ENCODE results near the gene PRSS3. TPM values are rescaled to one million over a fixed set of nuclear protein-coding genes. Genes with fewer than 3 reads are reported as not detected.
"Not testable (repeated sequence)": the region's sequence is repeated elsewhere in the genome, so short reads cannot be mapped to it uniquely, and the experiment has no call there.

The PRSS3 gene
- total and polyA plus RNA-seq, 10 donors, result 0.09 to 0.42 TPM; not detected in 8

DNA sequence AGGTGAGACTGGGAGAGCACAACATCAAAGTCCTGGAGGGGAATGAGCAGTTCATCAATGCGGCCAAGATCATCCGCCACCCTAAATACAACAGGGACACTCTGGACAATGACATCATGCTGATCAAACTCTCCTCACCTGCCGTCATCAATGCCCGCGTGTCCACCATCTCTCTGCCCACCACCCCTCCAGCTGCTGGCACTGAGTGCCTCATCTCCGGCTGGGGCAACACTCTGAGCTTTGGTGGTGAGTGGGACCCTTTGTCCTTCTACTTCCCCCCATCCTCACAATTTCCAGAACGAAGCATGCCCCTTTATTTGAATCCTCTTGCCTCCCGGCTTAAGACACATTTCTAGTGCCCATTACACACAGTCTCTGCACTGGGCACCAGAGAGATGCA is 2.5 kb downstream of the PRSS3 start:
- Histone ChIP-seq H3K9me3 (peaks cover 0 to 9% (median 0%) of the 10 kb centered on the region in 8 donors), H3K4me3 (no peak overlapping the region), H3K4me1 (no peaks in the 10 kb centered on the region), H3K27ac (no peak overlapping the region), H3K36me3 (no peaks in the 10 kb centered on the region), H3K27me3 (replicated peaks in 1 of 7) (peaks cover 0 to 17% (median 0%) of the 10 kb centered on the region in 7 donors)
- intact Hi-C loops (cut with DNase I; ENCODE audit: low total_unique reads), result no loop called here
- TF ChIP-seq POLR2AphosphoS5 (IDR thresholded peaks at IDR 0.05) (no peak), POLR2A (IDR thresholded peaks at IDR 0.05) (no peak)
- TF ChIP-seq, protein P1, sequence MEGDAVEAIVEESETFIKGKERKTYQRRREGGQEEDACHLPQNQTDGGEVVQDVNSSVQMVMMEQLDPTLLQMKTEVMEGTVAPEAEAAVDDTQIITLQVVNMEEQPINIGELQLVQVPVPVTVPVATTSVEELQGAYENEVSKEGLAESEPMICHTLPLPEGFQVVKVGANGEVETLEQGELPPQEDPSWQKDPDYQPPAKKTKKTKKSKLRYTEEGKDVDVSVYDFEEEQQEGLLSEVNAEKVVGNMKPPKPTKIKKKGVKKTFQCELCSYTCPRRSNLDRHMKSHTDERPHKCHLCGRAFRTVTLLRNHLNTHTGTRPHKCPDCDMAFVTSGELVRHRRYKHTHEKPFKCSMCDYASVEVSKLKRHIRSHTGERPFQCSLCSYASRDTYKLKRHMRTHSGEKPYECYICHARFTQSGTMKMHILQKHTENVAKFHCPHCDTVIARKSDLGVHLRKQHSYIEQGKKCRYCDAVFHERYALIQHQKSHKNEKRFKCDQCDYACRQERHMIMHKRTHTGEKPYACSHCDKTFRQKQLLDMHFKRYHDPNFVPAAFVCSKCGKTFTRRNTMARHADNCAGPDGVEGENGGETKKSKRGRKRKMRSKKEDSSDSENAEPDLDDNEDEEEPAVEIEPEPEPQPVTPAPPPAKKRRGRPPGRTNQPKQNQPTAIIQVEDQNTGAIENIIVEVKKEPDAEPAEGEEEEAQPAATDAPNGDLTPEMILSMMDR (IDR thresholded peaks at IDR 0.05 in 8 of 11, conservative IDR thresholded peaks at IDR 0.05 in 3 of 11), result no peak
- 71 to 94% (median 85%) methylated on average over 8 of the region's 8 CpGs for WGBS, 5 donors
- no peak for DNase-seq

DNA sequence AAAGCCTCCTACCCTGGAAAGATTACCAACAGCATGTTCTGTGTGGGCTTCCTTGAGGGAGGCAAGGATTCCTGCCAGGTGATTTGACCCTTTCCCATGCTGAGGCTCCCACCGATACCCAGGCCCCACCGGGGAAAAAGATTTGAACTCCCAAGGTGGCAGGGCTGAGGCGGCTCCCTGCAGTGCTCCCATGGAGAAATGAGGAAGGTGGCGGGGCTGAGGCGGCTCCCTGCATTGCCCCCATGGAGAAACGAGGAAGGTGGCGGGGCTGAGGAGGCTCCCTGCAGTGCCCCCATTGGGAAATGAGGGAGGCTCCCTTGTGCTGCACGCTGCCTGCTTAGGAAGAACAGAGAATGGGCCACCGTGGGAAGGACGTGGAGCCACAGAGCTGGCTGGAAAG is 3.2 kb downstream of the PRSS3 start:
- TF ChIP-seq POLR2AphosphoS5 (IDR thresholded peaks at IDR 0.05), result no peak
- no peak overlapping the region for H3K4me3 ChIP-seq
- H3K9me3 ChIP-seq, result peaks cover 0 to 9% (median 0%) of the 10 kb centered on the region in 8 donors
- H3K36me3 ChIP-seq, result no peaks in the 10 kb centered on the region
- H3K4me1 ChIP-seq, result no peaks in the 10 kb centered on the region
- H3K27ac ChIP-seq, result no peak overlapping the region
- intact Hi-C loops (cut with DNase I; ENCODE audit: low total_unique reads), result no loop called here
- WGBS, 5 donors, result 79 to 82% (median 81%) methylated on average over 9 to 10 of the region's 10 CpGs
- no peak for DNase-seq
- H3K27me3 ChIP-seq (replicated peaks in 1 of 7), result peaks cover 0 to 17% (median 0%) of the 10 kb centered on the region in 7 donors

DNA sequence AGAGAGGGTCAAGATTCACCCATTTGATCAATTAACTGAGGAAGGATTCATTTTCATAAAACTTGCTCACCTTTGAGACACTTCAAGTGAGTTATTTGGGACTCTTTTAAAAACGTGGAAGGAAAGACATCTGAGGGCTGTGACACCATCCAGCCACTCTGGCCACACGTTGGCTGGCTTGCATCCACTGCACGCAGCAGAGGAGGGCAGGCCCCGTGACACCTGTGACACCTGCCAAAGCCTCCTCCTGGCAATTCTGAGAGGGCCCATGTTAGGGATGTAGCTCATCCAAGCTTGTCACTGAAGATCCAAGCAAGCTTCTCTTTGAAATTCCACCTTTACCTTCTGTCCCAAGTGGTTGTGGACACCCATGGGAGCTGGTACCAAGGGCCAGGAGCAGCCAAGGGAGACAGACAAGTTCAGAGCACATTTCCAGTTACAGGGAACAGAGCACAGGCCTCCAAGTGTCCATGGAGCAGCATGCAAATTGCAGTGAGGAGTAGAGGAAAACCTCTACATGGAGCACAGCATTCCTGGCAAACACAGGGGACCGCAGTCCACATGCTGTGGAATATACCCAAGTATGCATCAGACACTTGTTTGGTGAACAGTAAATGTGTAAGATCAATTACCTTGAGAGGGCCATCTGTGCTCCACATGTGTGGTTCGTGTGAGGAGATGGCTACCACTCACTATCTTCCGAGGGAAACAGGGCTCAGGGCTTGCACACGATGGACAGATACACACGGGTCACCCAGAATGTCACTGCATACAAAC is 4.8 kb downstream of the PRSS3 start:
- no peak overlapping the region for H3K27ac ChIP-seq
- intact Hi-C loops (cut with DNase I; ENCODE audit: low total_unique reads), result no loop called here
- peaks cover 0 to 9% (median 0%) of the 10 kb centered on the region in 8 donors for H3K9me3 ChIP-seq
- H3K4me3 ChIP-seq, result no peak overlapping the region
- H3K4me1 ChIP-seq, result no peaks in the 10 kb centered on the region
- no peak for DNase-seq
- no peaks in the 10 kb centered on the region for H3K36me3 ChIP-seq
- WGBS, 5 donors, result 73 to 92% (median 79%) methylated on average over 8 to 9 of the region's 9 CpGs
- TF ChIP-seq, protein P1 (IDR thresholded peaks at IDR 0.05 in 8 of 11, conservative IDR thresholded peaks at IDR 0.05 in 3 of 11), result no peak
- TF ChIP-seq POLR2AphosphoS5 (IDR thresholded peaks at IDR 0.05) (no peak), POLR2A (IDR thresholded peaks at IDR 0.05) (no peak)
- peaks cover 0 to 17% (median 0%) of the 10 kb centered on the region in 7 donors for H3K27me3 ChIP-seq (replicated peaks in 1 of 7)

DNA sequence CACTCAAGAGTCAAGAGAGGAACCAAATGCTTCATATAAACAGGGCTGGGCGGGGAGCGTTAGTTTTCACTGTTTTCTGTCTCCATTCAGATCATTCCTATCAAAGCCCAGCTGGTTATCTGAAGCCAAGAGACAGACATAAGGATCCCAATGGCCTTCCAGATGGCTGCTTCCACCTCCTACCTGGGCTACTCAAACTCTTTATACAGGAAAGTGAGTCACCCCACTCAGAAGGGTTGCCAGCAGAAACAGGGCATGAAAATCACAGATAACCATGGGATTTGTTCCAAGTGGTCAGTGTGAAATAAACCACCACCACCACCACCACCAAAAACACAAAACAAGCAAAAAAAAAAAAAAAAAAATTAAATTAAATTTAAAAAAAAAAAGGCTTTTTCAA is 5.5 kb downstream of the PRSS3 start:
- 64 to 95% (median 68%) methylated on average over 2 of the region's 2 CpGs for WGBS, 5 donors

DNA sequence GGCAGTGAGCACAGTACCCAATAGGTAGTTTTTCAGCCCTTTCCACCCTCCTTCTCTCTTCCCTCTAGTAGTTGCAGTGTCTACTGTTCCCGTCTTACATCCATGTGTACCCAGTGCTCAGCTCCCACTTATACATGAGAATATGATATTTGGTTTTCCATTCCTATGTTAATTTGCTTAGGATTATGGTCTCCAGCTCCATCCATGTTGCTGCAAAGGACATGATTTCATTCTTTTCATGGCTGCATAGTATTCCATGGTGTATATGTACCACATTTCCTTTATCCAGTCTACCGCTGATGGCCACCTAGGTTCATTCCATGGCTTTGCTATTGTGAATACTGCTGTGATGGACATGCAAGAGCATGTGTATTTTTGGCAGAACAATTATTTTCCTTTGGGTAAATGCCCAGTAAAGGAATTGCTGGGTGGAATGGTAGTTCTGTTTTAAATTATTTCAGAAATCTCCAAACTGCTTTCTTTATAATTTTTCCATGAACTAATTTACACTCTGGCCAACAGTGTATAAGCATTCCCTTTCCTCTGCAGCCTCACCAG is 6.7 kb downstream of the PRSS3 start:
- intact Hi-C loops (cut with DNase I; ENCODE audit: low total_unique reads); H3K27ac ChIP-seq; H3K9me3 ChIP-seq; H3K4me1 ChIP-seq; H3K4me3 ChIP-seq; DNase-seq; H3K36me3 ChIP-seq: not testable (repeated sequence)
- 93 to 97% (median 96%) methylated on average over 2 of the region's 2 CpGs for WGBS, 5 donors
- peaks cover 0 to 13% (median 0%) of the 10 kb centered on the region in 7 donors for H3K27me3 ChIP-seq (replicated peaks in 1 of 7)

More for the DNA sequence above, 5.5 kb downstream of the PRSS3 start:
- TF ChIP-seq POLR2A (IDR thresholded peaks at IDR 0.05) (no peak), POLR2AphosphoS5 (IDR thresholded peaks at IDR 0.05) (no peak)
- TF ChIP-seq, protein P1 (IDR thresholded peaks at IDR 0.05 in 8 of 11, conservative IDR thresholded peaks at IDR 0.05 in 3 of 11), result no peak
- intact Hi-C loops (cut with DNase I; ENCODE audit: low total_unique reads), result no loop called here
- Histone ChIP-seq H3K4me3 (no peak overlapping the region), H3K27me3 (replicated peaks in 1 of 7) (peaks cover 0 to 17% (median 0%) of the 10 kb centered on the region in 7 donors), H3K27ac (no peak overlapping the region), H3K36me3 (no peaks in the 10 kb centered on the region), H3K4me1 (no peaks in the 10 kb centered on the region), H3K9me3 (peaks cover 0 to 9% (median 0%) of the 10 kb centered on the region in 8 donors)
- DNase-seq, result no peak

DNA sequence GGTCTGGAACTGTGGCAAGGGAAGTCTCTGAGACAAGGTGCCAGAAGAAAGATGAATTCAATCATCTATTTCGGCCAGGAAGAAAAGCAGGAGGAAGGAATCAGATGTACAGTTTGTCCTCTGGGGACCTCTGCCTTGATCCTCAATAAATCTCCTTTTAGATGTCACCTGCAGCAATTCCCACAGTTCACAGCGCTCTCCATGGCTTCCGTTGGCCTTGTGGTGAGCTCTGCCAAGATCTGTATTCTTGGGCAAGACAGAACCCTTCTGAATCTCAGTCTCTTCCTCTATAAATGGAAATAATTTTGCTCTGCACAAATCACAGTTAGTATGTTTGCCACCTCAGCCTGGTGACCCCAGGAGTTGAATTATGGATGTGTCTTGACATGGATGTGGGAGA is 8.8 kb downstream of the PRSS3 start:
- H3K4me3 ChIP-seq; H3K4me1 ChIP-seq; H3K27me3 ChIP-seq (replicated peaks in 1 of 7); H3K9me3 ChIP-seq; intact Hi-C loops (cut with DNase I; ENCODE audit: low total_unique reads); H3K36me3 ChIP-seq; H3K27ac ChIP-seq; DNase-seq: not testable (repeated sequence)
- WGBS, 5 donors, result 69 to 89% (median 76%) methylated on average over 3 of the region's 3 CpGs

DNA sequence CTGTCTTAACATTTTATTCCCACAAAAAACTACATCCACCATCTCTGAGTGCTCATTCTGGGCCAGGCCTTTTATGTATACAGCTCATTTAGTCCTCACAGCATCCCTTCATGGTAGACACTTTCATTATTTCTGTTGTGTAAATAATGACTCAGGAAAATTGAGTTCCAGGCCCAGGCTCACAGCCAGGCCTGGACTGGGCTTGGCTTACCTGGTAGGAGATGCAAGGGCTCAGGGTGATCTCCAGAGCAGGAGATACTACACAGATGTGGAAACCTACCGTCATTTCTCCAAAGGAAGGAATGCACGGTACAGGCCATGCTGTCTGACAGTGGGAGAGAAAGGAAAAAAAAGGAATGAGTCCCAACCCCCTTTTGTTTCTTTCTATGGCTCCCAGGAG is 11.8 kb downstream of the PRSS3 start:
- 82 to 97% (median 92%) methylated on average over 2 of the region's 2 CpGs for WGBS, 5 donors
- H3K36me3 ChIP-seq; intact Hi-C loops (cut with DNase I; ENCODE audit: low total_unique reads); H3K4me1 ChIP-seq; H3K9me3 ChIP-seq; H3K27me3 ChIP-seq (replicated peaks in 1 of 7); DNase-seq; H3K4me3 ChIP-seq; H3K27ac ChIP-seq: not testable (repeated sequence)

DNA sequence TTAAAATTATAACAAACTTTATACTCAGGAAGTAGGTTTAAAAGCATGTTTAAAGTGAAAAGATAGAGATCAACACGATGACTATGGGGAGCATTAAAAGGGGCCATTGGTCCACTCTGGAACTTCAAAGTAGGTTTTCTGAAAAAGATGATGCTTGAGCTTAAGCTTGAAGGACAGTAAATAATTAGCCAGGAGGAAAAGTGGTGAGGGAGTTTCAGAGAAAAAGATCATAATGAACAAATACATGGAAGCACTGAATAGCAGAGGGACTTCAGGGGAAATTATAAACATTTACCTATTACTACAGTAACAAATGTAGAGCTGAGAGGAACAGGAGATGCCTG is 13.6 kb downstream of the PRSS3 start:
- H3K4me1 ChIP-seq; H3K9me3 ChIP-seq; H3K27me3 ChIP-seq (replicated peaks in 1 of 7); H3K36me3 ChIP-seq; H3K27ac ChIP-seq; H3K4me3 ChIP-seq; intact Hi-C loops (cut with DNase I; ENCODE audit: low total_unique reads); DNase-seq: not testable (repeated sequence)
- 65 to 81% (median 71%) methylated on average over 1 of the region's 1 CpG for WGBS, 5 donors
